Activated T-helper 17 cell treated with anti-CD3 and anti-CD28 coated beads, Interleukin-2, amount 50 U/mL, for 72 hours (primary cell): ENCODE data around the gene MRPL33. TPM values are rescaled to one million over a fixed set of nuclear protein-coding genes. Genes with fewer than 3 reads are reported as not detected.

Experiments
- ATAC-seq: fragments of 150-1000 bp; cut with Tn5 transposase; replicated peaks from 2 replicates; pipeline ENCODE4 v1.10.0; 2021; ENCODE audit warnings: mild to moderate bottlenecking, moderate library complexity
- H3K27ac Mint-ChIP-seq: one replicate; pipeline ENCODE4 v1.8.0; 2022; ENCODE audit warnings: mixed read lengths
- H3K27me3 Mint-ChIP-seq: one replicate; pipeline ENCODE4 v1.8.0; 2022; ENCODE audit warnings: mixed read lengths
- H3K36me3 Mint-ChIP-seq: one replicate; pipeline ENCODE4 v1.8.0; 2022; ENCODE audit warnings: low read depth, mild to moderate bottlenecking, mixed read lengths
- H3K4me1 Mint-ChIP-seq: one replicate; pipeline ENCODE4 v1.8.0; 2022; ENCODE audit warnings: mixed read lengths
- H3K4me3 Mint-ChIP-seq: one replicate; pipeline ENCODE4 v1.8.0; 2022; ENCODE audit warnings: mild to moderate bottlenecking, mixed read lengths
- H3K9me3 Mint-ChIP-seq: one replicate; pipeline ENCODE4 v1.8.0; 2022; ENCODE audit warnings: mixed read lengths
- total RNA-seq, 2 donors: library from RNA; stranded (reverse); gene quantifications; one replicate each; pipeline ENCODE4 v1.2.3, GENCODE V29; 2022

The MRPL33 gene
- total RNA-seq, 2 donors from 2014 or later: 53.1 to 76.3 TPM

- Mint-ChIP-seq H3K27ac (no peak overlapping the region), H3K36me3 (no peaks in the 10 kb centered on the region), H3K9me3 (peaks cover 8% of the 10 kb centered on the region), H3K27me3 (no peaks in the 10 kb centered on the region), H3K4me3 (no peak overlapping the region), H3K4me1 (no peaks in the 10 kb centered on the region)
- no peak for ATAC-seq
These were observed 52.0 kb downstream of the MRPL33 start for GRCh38 chr2:27823569-27823968.

DNA sequence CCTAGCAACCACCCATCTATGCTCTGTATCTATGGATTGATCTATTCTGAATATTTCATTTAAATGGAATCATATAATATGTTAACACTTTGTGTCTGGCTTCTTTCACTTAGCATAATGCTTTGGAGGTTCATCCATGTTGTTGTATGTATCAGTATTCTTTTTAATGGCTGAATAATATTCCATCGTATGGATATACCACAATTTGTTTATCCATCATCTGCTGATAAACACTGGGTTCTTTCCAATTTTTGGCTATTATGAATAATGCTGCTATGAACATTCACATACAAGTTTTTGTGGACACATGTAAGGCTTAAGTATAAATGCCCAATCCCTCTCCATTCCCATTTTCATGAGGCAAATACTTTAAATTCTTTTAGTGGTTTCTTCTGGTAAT is 52.9 kb downstream of the MRPL33 start:
- Mint-ChIP-seq H3K27me3 (no peaks in the 10 kb centered on the region), H3K9me3 (peaks cover 8% of the 10 kb centered on the region), H3K4me3 (no peak overlapping the region), H3K36me3 (no peaks in the 10 kb centered on the region), H3K27ac (no peak overlapping the region), H3K4me1 (no peaks in the 10 kb centered on the region)
- ATAC-seq: no peak

DNA sequence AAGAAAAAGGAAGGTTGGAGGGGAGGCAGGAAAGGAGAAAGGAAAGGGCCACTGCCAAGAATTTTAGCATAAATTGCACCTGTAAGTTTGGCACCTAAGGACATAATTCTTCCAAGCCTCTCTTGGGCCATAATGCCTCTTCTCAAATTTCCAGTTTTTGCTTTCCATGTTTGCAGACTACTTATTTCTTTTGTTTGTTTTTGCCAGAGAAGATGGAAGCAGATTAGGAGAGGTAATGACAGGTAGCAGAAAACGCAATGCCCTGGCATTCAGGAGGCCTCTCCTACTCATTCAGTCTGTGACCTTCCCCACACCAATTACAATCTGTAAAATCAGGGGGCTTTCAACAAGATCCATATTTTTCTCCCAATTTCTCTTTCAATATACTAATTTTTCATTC is 56.8 kb downstream of the MRPL33 start:
- no peak for ATAC-seq
- peaks cover 5% of the 10 kb centered on the region for H3K4me1 Mint-ChIP-seq
- no peaks in the 10 kb centered on the region for H3K27me3 Mint-ChIP-seq
- H3K36me3 Mint-ChIP-seq: peaks cover 13% of the 10 kb centered on the region
- H3K4me3 Mint-ChIP-seq: no peak overlapping the region
- H3K9me3 Mint-ChIP-seq: peaks cover 8% of the 10 kb centered on the region
- H3K27ac Mint-ChIP-seq: no peak overlapping the region

Other genes starting within 250 kb of the MRPL33 start
- 10 to 100 TPM; 27.2 to 39.5 TPM for gene ZNF512, start 188.7 kb upstream of the MRPL33 start, total RNA-seq
- under 1 TPM; 0.26 to 0.45 TPM for gene CCDC121, start 142.7 kb upstream of the MRPL33 start, total RNA-seq
- gene GPN1, start 142.7 kb upstream of the MRPL33 start, total RNA-seq: 10 to 100 TPM; 38.5 to 55.4 TPM
- 10 to 100 TPM; 27.7 to 32.7 TPM for gene SUPT7L, start 108.1 kb upstream of the MRPL33 start, total RNA-seq
- gene SLC4A1AP, start 107.8 kb upstream of the MRPL33 start, total RNA-seq: 10 to 100 TPM; 23.6 to 25.5 TPM
- 10 to 100 TPM in 1 of 2 donors, 1 to 10 TPM in 1; 7.7 to 10.0 TPM for gene RBKS, start 118.7 kb downstream of the MRPL33 start, total RNA-seq
- 10 to 100 TPM; 87.0 to 88.6 TPM for gene BABAM2, start 119.0 kb downstream of the MRPL33 start, total RNA-seq